IMR-90 (cell line): Measurements from ENCODE around the gene OTOGL. TPM values are rescaled to one million over a fixed set of nuclear protein-coding genes. Genes with fewer than 3 reads are reported as not detected.

Experiments used
- ATAC-seq: fragments of 200-7000 bp; cut with Tn5 transposase; 2 replicates; pipeline ENCODE4 v1.9.1; 2020; ENCODE audit warnings: low read depth, mild to moderate bottlenecking, moderate library complexity
- BruUV-seq: library from RNA; stranded (reverse); fragments of 400-500 nt; replicated peaks from 2 replicates; lab custom pipeline; 2021; lab: Mats Ljungman, UMichigan
- CTCF ChIA-PET: fragments of 300-600 bp; formaldehyde crosslinking; extraction: SDS; loops from one replicate; lab custom pipeline; 2021; ENCODE audit warnings: antibody characterized with exemption; lab: Yijun Ruan, JAX
- POLR2A ChIA-PET: fragments of 300-600 bp; sonication (Branson Sonifier 250); formaldehyde crosslinking; loops from one replicate; lab custom pipeline; 2022; ENCODE audit warnings: antibody characterized with exemption; ENCODE audit not compliant: unreplicated experiment; lab: Charles Lee
- DNase-seq: peaks from one replicate; pipeline ENCODE4 v3.0.0; 2013
- H2AFZ ChIP-seq: replicated peaks from 2 replicates; pipeline ENCODE3; 2013; ENCODE audit warnings: low read length, mild to moderate bottlenecking; ENCODE audit not compliant: poor library complexity
- H2AK5ac ChIP-seq: 2 replicates; pipeline ENCODE4 v1.6.1; 2013; ENCODE audit warnings: low read depth, low read length, inconsistent platforms
- H2AK9ac ChIP-seq: replicated peaks from 2 replicates; pipeline ENCODE3; 2013; ENCODE audit warnings: mild to moderate bottlenecking, low read depth, low read length, moderate library complexity; ENCODE audit not compliant: poor library complexity
- H2BK120ac ChIP-seq: 2 replicates; pipeline ENCODE4 v1.6.1; 2013; ENCODE audit warnings: low read depth, low read length, inconsistent platforms
- H2BK15ac ChIP-seq: 3 replicates; pipeline ENCODE4 v1.6.1; 2013; ENCODE audit warnings: low read depth, low read length, inconsistent platforms
- H2BK20ac ChIP-seq: 2 replicates; pipeline ENCODE4 v1.6.1; 2013; ENCODE audit warnings: low read depth, mild to moderate bottlenecking, inconsistent platforms, low read length, moderate library complexity
- H2BK5ac ChIP-seq: 2 replicates; pipeline ENCODE4 v1.6.1; 2013; ENCODE audit warnings: mild to moderate bottlenecking, low read depth, low read length, inconsistent platforms; ENCODE audit not compliant: poor library complexity, severe bottlenecking
- H3K14ac ChIP-seq: replicated peaks from 2 replicates; pipeline ENCODE4 v1.6.1; 2013; ENCODE audit warnings: low read depth, low read length, inconsistent platforms
- H3K18ac ChIP-seq: 2 replicates; pipeline ENCODE4 v1.6.1; 2013; ENCODE audit warnings: low read depth, low read length, control low read depth
- H3K23ac ChIP-seq: 2 replicates; pipeline ENCODE4 v1.6.1; 2013; ENCODE audit warnings: low read depth, low read length, inconsistent platforms
- H3K27ac ChIP-seq: 2 replicates; pipeline ENCODE4 v1.5.1; 2013; ENCODE audit warnings: mild to moderate bottlenecking, control low read depth, low read length; ENCODE audit not compliant: insufficient read depth
- H3K27me3 ChIP-seq: 2 replicates; pipeline ENCODE4 v1.6.1; 2013; ENCODE audit warnings: low read length; ENCODE audit not compliant: control insufficient read depth, insufficient read depth
- H3K36me3 ChIP-seq: 2 replicates; pipeline ENCODE4 v1.6.1; 2013; ENCODE audit warnings: low read length, mixed read lengths; ENCODE audit not compliant: control insufficient read depth, insufficient read depth
- H3K4ac ChIP-seq: 2 replicates; pipeline ENCODE4 v1.6.1; 2013; ENCODE audit warnings: low read depth, low read length, inconsistent platforms
- H3K4me1 ChIP-seq: 2 replicates; pipeline ENCODE4 v1.6.1; 2013; ENCODE audit warnings: low read length, mixed read lengths; ENCODE audit not compliant: control insufficient read depth, insufficient read depth
- H3K4me2 ChIP-seq: 2 replicates; pipeline ENCODE4 v1.6.1; 2013; ENCODE audit warnings: low read depth, mild to moderate bottlenecking, control low read depth, low read length, moderate library complexity
- H3K4me3 ChIP-seq: 2 replicates; pipeline ENCODE4 v1.5.1; 2013; ENCODE audit warnings: low read depth, mild to moderate bottlenecking, control low read depth, low read length, moderate library complexity; ENCODE audit not compliant: insufficient read depth
- H3K56ac ChIP-seq: 2 replicates; pipeline ENCODE4 v1.6.1; 2013; ENCODE audit warnings: low read length, inconsistent platforms; ENCODE audit not compliant: insufficient read depth; ENCODE audit errors: extremely low read depth
- H3K79me1 ChIP-seq, 2 experiments: 2 replicates each; pipeline ENCODE4 v1.6.1; 2013; ENCODE audit warnings: low read length in 2 of 2, inconsistent platforms in 1 of 2, low read depth in 1 of 2
- H3K9ac ChIP-seq: 2 replicates; pipeline ENCODE4 v1.6.1; 2013; ENCODE audit warnings: low read depth, low read length, control low read depth
- H3K9me1 ChIP-seq: 2 replicates; pipeline ENCODE4 v1.6.1; 2013; ENCODE audit warnings: low read length, inconsistent platforms; ENCODE audit not compliant: insufficient read depth
- H3K9me3 ChIP-seq: 2 replicates; pipeline ENCODE4 v1.6.1; 2013; ENCODE audit warnings: low read length; ENCODE audit not compliant: control insufficient read depth, insufficient read depth
- H4K20me1 ChIP-seq: 2 replicates; pipeline ENCODE4 v1.6.1; 2013; ENCODE audit warnings: low read length, inconsistent platforms; ENCODE audit not compliant: insufficient read depth
- H4K5ac ChIP-seq: 2 replicates; pipeline ENCODE4 v1.6.1; 2013; ENCODE audit warnings: mild to moderate bottlenecking, low read depth, low read length, control low read depth
- H4K8ac ChIP-seq, 2 experiments: 2 replicates each; pipeline ENCODE4 v1.6.1; 2013; ENCODE audit warnings: low read depth in 2 of 2, low read length in 2 of 2, control low read depth in 1 of 2, inconsistent platforms in 1 of 2
- H4K91ac ChIP-seq: 2 replicates; pipeline ENCODE4 v1.6.1; 2013; ENCODE audit warnings: low read depth, low read length, inconsistent platforms; ENCODE audit not compliant: insufficient read depth
- BHLHE40 ChIP-seq: fragments of 150-350 bp; IDR thresholded peaks from 2 replicates; pipeline ENCODE4 v1.6.1; 2016; ENCODE audit warnings: mild to moderate bottlenecking, low read depth, low read length
- CEBPB ChIP-seq: IDR thresholded peaks from 2 replicates; pipeline ENCODE4 v1.6.1; 2012; ENCODE audit warnings: low read depth, low read length, improper control_type of control experiment
- CHD1 ChIP-seq: IDR thresholded peaks from 2 replicates; pipeline ENCODE4 v1.6.1; 2012; ENCODE audit warnings: low read depth, low read length, improper control_type of control experiment
- ELK1 ChIP-seq: fragments of 150-350 bp; IDR thresholded peaks from 2 replicates; pipeline ENCODE4 v1.6.1; 2016; ENCODE audit warnings: low read depth, mild to moderate bottlenecking, low read length, moderate library complexity, borderline replicate concordance
- FOS ChIP-seq: fragments of 150-350 bp; IDR thresholded peaks from 2 replicates; pipeline ENCODE4 v1.6.1; 2016; ENCODE audit warnings: low read depth, low read length
- MAFK ChIP-seq: IDR thresholded peaks from 2 replicates; pipeline ENCODE4 v1.6.1; 2012; ENCODE audit warnings: low read depth, low read length, improper control_type of control experiment
- MXI1 ChIP-seq: IDR thresholded peaks from 2 replicates; pipeline ENCODE4 v1.6.1; 2012; ENCODE audit warnings: low read depth, mild to moderate bottlenecking, low read length, moderate library complexity, borderline replicate concordance
- RAD21 ChIP-seq: IDR thresholded peaks from 2 replicates; pipeline ENCODE4 v1.6.1; 2012; ENCODE audit warnings: low read length, improper control_type of control experiment
- RCOR1 ChIP-seq: IDR thresholded peaks from 2 replicates; pipeline ENCODE4 v1.6.1; 2012; ENCODE audit warnings: mild to moderate bottlenecking, low read length, improper control_type of control experiment; ENCODE audit not compliant: insufficient replicate concordance
- RFX5 ChIP-seq: IDR thresholded peaks from 2 replicates; pipeline ENCODE4 v1.8.0; 2012; ENCODE audit warnings: low read depth, mild to moderate bottlenecking, low read length, moderate library complexity
- WGBS, 2 experiments: methylation state at CpG; one replicate each; pipeline versions ENCODE4 v1.1.5 to v1.1.7; 2013; ENCODE audit warnings: missing lambda C conversion rate in 2 of 2; ENCODE audit not compliant: insufficient read length in 1 of 2; ENCODE audit errors: extremely low coverage in 2 of 2; 5-methylcytosine and 5-hydroxymethylcytosine counted together
- dilution Hi-C: fragments of 300-500 bp; cut with HindIII; formaldehyde crosslinking; loops from one replicate; pipeline ENCODE4 v1.14.3; 2018; ENCODE audit warnings: low sequenced_read_pairs; ENCODE audit not compliant: unreplicated experiment
- in situ Hi-C: fragments of 300-500 bp; cut with MboI; formaldehyde crosslinking; loops from 3 replicates; pipeline ENCODE4 v1.14.3; 2019; ENCODE audit warnings: low sequenced_read_pairs, inconsistent platforms, mixed read lengths
- intact Hi-C: fragments of 100-400 bp; cut with micrococcal nuclease; formaldehyde crosslinking; loops from 2 replicates; pipeline ENCODE4 v1.10.0; 2022
- polyA plus RNA-seq, 3 experiments: library from polyadenylated mRNA; depleted of rRNA; stranded (reverse); fragments of >200 nt; gene quantifications; 2 replicates each; pipeline ENCODE4 v1.2.3, GENCODE V29; 2012; ENCODE audit warnings: low replicate concordance in 1 of 3
- total RNA-seq: library from RNA; depleted of rRNA; stranded (reverse); fragments of >200 nt; gene quantifications from 2 replicates; pipeline ENCODE4 v1.2.3, GENCODE V29; 2012

The OTOGL gene
- total and polyA plus RNA-seq, 2 of the 4 experiments (the other 2 are of a cell fraction) = 0.10 to 0.18 TPM

GRCh38 chr12:80293347-80293746 is 194.0 kb downstream of the OTOGL start:
- no peak overlapping the region for H3K14ac ChIP-seq
- no peaks in the 10 kb centered on the region for H4K20me1 ChIP-seq
- ChIA-PET POLR2A (no interaction called here), CTCF (interaction anchor here (1.2 kb wide), 1 partner anchor 28 kb away, joined by 3 read pairs; no protein-coding TSS in a partner anchor)
- H2BK5ac ChIP-seq = no peak overlapping the region
- no peak overlapping the region for H3K23ac ChIP-seq
- no peak overlapping the region for H3K4me2 ChIP-seq
- intact Hi-C loops = no loop called here
- no peak overlapping the region for H2AK9ac ChIP-seq
- H4K5ac ChIP-seq = no peak overlapping the region
- no peak overlapping the region for H3K9ac ChIP-seq
- in situ Hi-C loops = no loop called here
- H3K36me3 ChIP-seq = no peaks in the 10 kb centered on the region
- no peak overlapping the region for H3K18ac ChIP-seq
- no peak overlapping the region for H2BK15ac ChIP-seq
- H4K8ac ChIP-seq = no peak overlapping the region
- H2BK120ac ChIP-seq = no peak overlapping the region
- no peak overlapping the region for H3K56ac ChIP-seq
- DNase-seq = no peak
- 71% methylated on average over 1 of the region's 1 CpG; no CpG with 5 or more reads in 1 of the 2 experiments for WGBS, 2 experiments
- no peak overlapping the region for H2BK20ac ChIP-seq
- no peak overlapping the region for H3K4me3 ChIP-seq
- dilution Hi-C loops = no loop called here
- no peak overlapping the region for H3K4ac ChIP-seq
- no peaks in the 10 kb centered on the region for H3K4me1 ChIP-seq
- no peaks in the 10 kb centered on the region for H3K27me3 ChIP-seq
- TF ChIP-seq FOS (no peak), RFX5 (no peak), CHD1 (no peak), RAD21 (no peak), MXI1 (no peak), RCOR1 (no peak), ELK1 (no peak), CEBPB (no peak), MAFK (no peak), BHLHE40 (no peak)
- no peaks in the 10 kb centered on the region for H3K9me1 ChIP-seq
- no peak for ATAC-seq
- no peak overlapping the region for H2AFZ ChIP-seq
- H2AK5ac ChIP-seq = no peak overlapping the region
- no peaks in the 10 kb centered on the region for H3K9me3 ChIP-seq
- no peak overlapping the region for H3K27ac ChIP-seq
- H3K79me1 ChIP-seq = no peaks in the 10 kb centered on the region
- H4K91ac ChIP-seq = no peak overlapping the region
- no TSS peak for BruUV-seq
